H1 (cell line): ENCODE measurements around the gene GPR160. TPM values are rescaled to one million over a fixed set of nuclear protein-coding genes. Genes with fewer than 3 reads are reported as not detected.

Experiments
- HDAC2 ChIP-seq, 2 experiments: fragments of 300-600 bp in 1 of 2; sonication (generic) in 1 of 2; IDR thresholded peaks; 2 replicates each; pipeline ENCODE4 v1.6.1; 2011 to 2012; ENCODE audit warnings: low read depth in 2 of 2, low read length in 2 of 2, mild to moderate bottlenecking in 2 of 2, moderate library complexity in 2 of 2, borderline replicate concordance in 1 of 2, inconsistent platforms in 1 of 2
- SP1 ChIP-seq: IDR thresholded peaks from 2 replicates; pipeline ENCODE4 v1.6.1; 2011; ENCODE audit warnings: low read depth, low read length
- TAF1 ChIP-seq: IDR thresholded peaks from 2 replicates; pipeline ENCODE4 v1.6.1; 2011; ENCODE audit warnings: mild to moderate bottlenecking, low read depth, low read length
- YY1 ChIP-seq: IDR thresholded peaks from 2 replicates; pipeline ENCODE4 v1.6.1; 2011; ENCODE audit warnings: low read depth, mild to moderate bottlenecking, low read length
- polyA plus RNA-seq, 7 experiments: library from polyadenylated mRNA; depleted of rRNA in 3 of 7; stranded (reverse) in 5 of 7; unstranded in 2 of 7; fragments of >200 nt in 5 of 7; fragments of 200-250 nt in 2 of 7; gene quantifications; 1 replicate in 5 of 7; 2 replicates in 1 of 7; 4 replicates in 1 of 7; pipeline versions ENCODE4 v1.2.1 to v1.2.3, GENCODE V29; 2011 to 2013; ENCODE audit warnings: missing spikeins in 2 of 7, mixed read lengths in 2 of 7
- total RNA-seq: library from RNA; stranded (reverse); fragmentation: NEBNext Ultra II Directional; extraction: Animal tissue kit (Norgen Biotek cat#: 25700); gene quantifications from 2 replicates; pipeline ENCODE4 v1.2.1, GENCODE V29; 2021

GPR160 gene
- total and polyA plus RNA-seq, 2 of the 8 experiments (the other 6 are each of a cell fraction or from before 2014, with no cell fraction given), result 14.3 to 16.6 TPM

DNA sequence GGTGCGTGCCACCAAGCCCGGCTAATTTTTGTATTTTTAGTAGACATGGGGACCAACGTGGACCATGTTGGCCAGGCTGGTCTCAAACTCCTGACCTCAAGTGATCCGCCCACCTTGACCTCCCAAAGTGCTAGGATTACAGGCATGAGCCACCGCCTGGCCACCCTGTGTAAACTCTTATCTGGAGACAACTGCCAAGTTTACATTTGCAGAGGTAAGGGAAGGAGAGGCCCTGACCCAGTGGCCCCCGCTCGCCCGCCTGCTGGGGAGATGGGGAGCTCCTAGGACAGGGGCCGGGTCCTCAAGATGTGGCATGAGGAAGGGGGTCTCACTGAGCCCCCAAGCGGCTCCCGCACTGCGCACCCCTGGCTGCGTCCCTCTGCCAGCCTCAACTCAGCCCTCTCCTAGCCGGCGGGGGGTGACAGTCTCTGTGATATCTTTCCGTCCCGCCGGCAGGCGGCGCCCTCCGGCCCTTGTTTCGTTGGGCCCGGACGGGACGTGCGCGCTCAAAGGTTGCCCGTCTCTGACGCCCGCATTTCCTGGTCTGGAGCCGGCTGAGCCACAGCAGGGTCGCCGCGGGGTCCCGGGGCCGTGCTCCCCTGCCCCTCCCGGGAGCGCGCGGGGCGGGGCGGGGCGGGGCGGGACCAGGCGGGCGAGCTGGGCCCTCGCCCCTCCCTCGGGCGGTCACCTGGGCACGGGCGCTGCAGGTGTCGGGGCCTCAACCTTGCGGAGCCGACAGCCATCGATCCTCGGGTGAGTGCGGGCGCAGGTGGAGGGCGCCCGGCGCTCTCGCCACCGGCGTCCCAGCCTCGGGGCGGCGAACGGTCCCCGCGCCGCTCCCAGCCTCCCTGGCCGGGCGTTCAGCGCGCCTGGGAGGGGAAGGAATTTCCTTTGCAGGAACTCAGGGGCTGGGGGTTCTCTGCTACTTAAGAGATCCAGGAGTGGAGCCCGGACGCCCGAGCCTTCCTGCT, at the start of gene GPR160 (continued):
- TF ChIP-seq YY1, result 0 out of 2 replicates have a peak, but pooled peaks have one; percentile 7
- TF ChIP-seq TAF1, result no peak; the same call in 1 of the 2 replicates
- 0 out of 4 replicates have a peak, but pooled peaks of 1 of the 2 experiments have one; percentile 43 for TF ChIP-seq HDAC2 (IDR thresholded peaks at IDR 0.05; ENCODE audit: borderline replicate concordance in 1 of 2, low read depth in 2 of 2, low read length in 2 of 2)
- no peak for TF ChIP-seq SP1
